ENCODE data around the gene GABBR1.

DNA sequence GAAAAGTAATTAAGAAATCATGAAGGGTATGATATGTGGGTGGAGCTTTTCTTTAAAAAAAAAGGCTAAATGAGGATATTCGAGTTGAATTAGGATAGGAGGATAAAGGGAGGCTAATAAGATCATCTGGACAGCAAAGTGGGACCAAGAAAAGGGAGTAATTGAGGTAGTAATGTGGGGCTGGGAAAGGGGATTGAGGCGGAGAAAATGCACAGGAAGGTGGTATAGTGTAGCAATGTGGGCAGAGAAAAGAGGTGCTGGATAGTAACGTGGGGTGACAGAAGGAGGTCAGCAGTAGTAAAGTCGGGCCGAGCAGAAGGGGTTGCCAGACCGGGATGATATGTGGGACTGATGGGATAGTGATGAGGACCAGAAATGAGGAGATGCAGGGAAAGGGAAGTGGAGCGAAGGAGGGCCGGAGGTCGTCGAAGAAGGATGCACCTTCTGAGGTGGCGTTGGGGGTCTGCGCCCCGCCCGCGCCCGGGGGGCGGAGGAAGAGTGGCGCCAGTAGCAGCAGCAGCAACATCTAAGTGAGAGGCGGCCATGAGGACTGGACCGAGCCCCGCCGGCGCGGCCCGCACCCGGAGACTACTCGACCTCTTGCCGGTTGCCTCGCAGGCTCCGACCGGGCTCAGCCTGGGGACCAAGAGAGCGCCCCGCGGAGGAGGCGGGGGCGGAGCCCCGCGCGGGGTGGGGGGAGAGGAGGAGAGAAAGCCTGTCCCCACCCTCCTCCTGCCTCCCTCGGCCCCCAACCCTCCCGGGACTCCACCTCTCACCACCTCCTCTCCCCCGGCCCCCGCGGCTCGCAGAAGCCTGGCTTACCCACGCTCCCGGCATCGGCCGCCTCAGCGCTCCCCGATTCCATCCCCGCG is 887 bp downstream of the GABBR1 start:
- TF ChIP-seq CTCF (IDR thresholded peaks at IDR 0.05) (no peak), POLR2A (IDR thresholded peaks at IDR 0.05) (no peak)
